Left lung (tissue), 10 donors: Measurements from ENCODE around the gene CTIF. TPM values are rescaled to one million over a fixed set of nuclear protein-coding genes. Genes with fewer than 3 reads are reported as not detected.
A peak's percentile ranks its signal among the peaks of the same experiment; 100 is the strongest.

ENCODE experiments used
- ATAC-seq: fragments of 200-7000 bp; cut with Tn5 transposase; one replicate; pipeline ENCODE4 v1.9.1; 2020; ENCODE audit warnings: moderate library complexity
- DNase-seq, 4 donors: peaks; one replicate each; pipeline ENCODE4 v3.0.0-alpha.2; 2013 to 2020
- H3K27ac ChIP-seq, 2 donors: fragments of 200-600 bp; sonication (generic) in 1 of 2; one replicate each; pipeline versions ENCODE4 v1.5.0 to v1.8.0; 2020 to 2021
- H3K27me3 ChIP-seq, 2 donors: fragments of 200-600 bp; sonication (generic) in 1 of 2; one replicate each; pipeline versions ENCODE4 v1.5.0 to v1.8.0; 2020 to 2021
- H3K36me3 ChIP-seq, 2 donors: fragments of 200-600 bp; sonication (generic) in 1 of 2; one replicate each; pipeline versions ENCODE4 v1.5.0 to v1.8.0; 2020 to 2021
- H3K4me1 ChIP-seq, 2 donors: fragments of 200-600 bp; one replicate each; pipeline ENCODE4 v1.8.0; 2021
- H3K4me3 ChIP-seq, 2 donors: fragments of 200-600 bp; sonication (generic) in 1 of 2; one replicate each; pipeline versions ENCODE4 v1.5.0 to v1.8.0; 2020 to 2021; ENCODE audit warnings: mild to moderate bottlenecking in 1 of 2
- H3K9me3 ChIP-seq, 2 donors: fragments of 200-600 bp; sonication (generic) in 1 of 2; one replicate each; pipeline versions ENCODE4 v1.5.0 to v1.8.0; 2020 to 2021
- intact Hi-C, 2 donors: fragments of 100-400 bp; cut with DNase I; formaldehyde crosslinking; loops; one replicate each; pipeline versions ENCODE4 v1.11.2 to v1.14.2; 2022
- polyA plus RNA-seq, 6 donors: library from polyadenylated mRNA; unstranded; fragments of 120-200 nt; gene quantifications; one replicate each; pipeline ENCODE4 v1.2.1, GENCODE V29; 2013; ENCODE audit not compliant: insufficient read length in 6 of 6
- total RNA-seq, 2 donors: library from RNA; stranded (reverse); fragmentation: NEBNext Ultra II Directional; extraction: Animal tissue kit (Norgen Biotek cat#: 25700); gene quantifications; one replicate each; pipeline ENCODE4 v1.2.1, GENCODE V29; 2021
- TF ChIP-seq, protein P1 (sequence below), 2 donors: fragments of 200-600 bp; sonication (generic) in 1 of 2; IDR thresholded peaks; one replicate each; pipeline versions ENCODE4 v1.5.0 to v1.8.0; 2021; ENCODE audit warnings: antibody characterized with exemption in 2 of 2
- donor health status: DM: no; HTN: yes; CAD: no.
- donor health status: DM: no; HTN: no; CAD: no.

The CTIF gene
- total and polyA plus RNA-seq, 8 donors: 24.9 to 46.1 (median 34.9) TPM

DNA sequence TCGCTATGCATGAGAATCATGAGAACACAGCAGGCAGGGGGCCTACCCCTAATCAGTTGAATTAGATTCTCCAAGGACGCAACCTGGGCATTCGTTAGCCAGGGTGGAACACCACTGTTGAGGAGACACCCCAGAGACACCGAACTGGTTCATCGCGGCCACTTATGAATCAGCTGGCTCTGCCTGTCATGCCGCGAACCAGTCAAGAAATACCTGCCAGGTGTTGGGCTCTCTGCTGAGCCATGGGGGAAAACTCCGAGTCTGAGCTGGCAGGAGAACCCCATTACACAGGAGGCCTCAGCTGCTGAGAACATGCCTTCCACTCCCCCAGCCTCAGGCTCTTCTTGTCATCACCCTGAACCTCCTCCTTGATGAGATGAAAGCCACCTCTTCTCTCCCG lies 227.7 kb downstream of the CTIF start:
- no peaks in the 10 kb centered on the region for H3K27me3 ChIP-seq
- H3K9me3 ChIP-seq: no peaks in the 10 kb centered on the region
- H3K36me3 ChIP-seq: peaks cover 0 to 28% of the 10 kb centered on the region in 2 donors
- no peaks in the 10 kb centered on the region for H3K4me1 ChIP-seq
- H3K4me3 ChIP-seq: no peak overlapping the region
- H3K27ac ChIP-seq: no peak overlapping the region
- DNase-seq (no peak), ATAC-seq (no peak)
- TF ChIP-seq, protein P1, sequence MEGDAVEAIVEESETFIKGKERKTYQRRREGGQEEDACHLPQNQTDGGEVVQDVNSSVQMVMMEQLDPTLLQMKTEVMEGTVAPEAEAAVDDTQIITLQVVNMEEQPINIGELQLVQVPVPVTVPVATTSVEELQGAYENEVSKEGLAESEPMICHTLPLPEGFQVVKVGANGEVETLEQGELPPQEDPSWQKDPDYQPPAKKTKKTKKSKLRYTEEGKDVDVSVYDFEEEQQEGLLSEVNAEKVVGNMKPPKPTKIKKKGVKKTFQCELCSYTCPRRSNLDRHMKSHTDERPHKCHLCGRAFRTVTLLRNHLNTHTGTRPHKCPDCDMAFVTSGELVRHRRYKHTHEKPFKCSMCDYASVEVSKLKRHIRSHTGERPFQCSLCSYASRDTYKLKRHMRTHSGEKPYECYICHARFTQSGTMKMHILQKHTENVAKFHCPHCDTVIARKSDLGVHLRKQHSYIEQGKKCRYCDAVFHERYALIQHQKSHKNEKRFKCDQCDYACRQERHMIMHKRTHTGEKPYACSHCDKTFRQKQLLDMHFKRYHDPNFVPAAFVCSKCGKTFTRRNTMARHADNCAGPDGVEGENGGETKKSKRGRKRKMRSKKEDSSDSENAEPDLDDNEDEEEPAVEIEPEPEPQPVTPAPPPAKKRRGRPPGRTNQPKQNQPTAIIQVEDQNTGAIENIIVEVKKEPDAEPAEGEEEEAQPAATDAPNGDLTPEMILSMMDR (IDR thresholded peaks at IDR 0.05): no peak
- intact Hi-C loops: no loop called here

DNA sequence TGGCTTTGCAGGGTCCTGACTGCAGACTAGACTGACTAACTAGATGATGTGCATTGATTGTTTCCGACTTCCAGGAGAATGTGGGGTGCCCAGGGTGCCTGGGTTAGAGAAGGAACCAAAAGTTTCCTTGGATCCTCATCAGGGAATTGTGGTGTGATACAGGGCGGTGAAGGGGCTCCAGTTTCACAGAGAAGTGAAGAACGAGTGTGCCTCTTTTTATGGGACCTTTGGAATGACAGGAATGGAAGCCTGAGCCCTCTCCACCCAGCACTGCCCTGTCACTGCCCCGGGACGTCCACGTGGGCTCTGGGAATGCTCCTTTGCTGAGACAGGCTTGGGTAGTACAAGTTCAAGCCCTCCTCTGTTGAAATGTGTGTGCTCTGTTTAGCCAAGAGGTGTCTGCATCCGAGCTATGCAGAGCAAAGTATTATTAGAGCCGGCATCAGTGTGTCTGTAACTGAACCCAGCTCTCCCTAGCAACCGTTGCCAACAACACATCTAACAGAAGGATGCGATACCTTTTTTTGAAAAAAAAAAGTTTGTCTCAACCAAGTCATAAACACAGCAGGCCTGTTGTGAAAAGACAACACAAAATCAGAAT lies 228.4 kb downstream of the CTIF start:
- Histone ChIP-seq H3K4me3 (no peak overlapping the region), H3K27ac (no peak overlapping the region), H3K36me3 (peaks cover 0 to 22% of the 10 kb centered on the region in 2 donors), H3K27me3 (no peaks in the 10 kb centered on the region), H3K4me1 (no peaks in the 10 kb centered on the region), H3K9me3 (no peaks in the 10 kb centered on the region)
- TF ChIP-seq, protein P1 (IDR thresholded peaks at IDR 0.05): no peak
- ATAC-seq: no peak
- no peak for DNase-seq
- intact Hi-C loops: no loop called here

DNA sequence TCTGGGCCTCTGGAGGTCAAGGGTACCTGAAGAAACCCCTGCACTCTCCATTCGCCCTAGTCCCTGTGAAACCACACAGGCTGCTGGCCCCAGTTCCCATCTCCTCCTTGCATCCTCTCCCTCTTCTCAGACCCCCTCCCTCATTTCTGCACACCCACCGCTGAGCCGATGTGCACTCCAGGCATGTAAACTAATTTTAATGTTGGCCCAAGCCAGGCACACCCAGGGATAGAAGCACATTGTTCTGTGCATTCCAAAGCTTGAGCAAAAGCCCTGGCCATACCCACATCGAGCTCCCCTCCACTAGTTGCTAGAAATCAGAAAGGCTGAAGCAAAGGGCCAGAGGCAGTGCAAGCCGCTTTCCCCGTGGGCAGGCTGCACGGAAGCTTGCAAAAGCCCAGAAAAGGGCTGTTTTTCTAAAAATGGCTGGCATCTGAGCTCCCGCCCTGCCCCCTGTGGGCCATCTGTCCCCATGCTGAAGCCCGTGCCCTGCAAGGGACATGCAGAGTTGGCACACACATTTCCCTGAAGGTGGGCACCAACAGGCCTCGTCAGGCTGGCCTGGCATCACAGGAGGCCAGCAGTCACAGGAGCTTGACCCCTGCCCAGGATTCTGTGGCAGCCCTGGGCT lies 230.3 kb downstream of the CTIF start:
- H3K36me3 ChIP-seq: peaks cover 0 to 7% of the 10 kb centered on the region in 2 donors

DNA sequence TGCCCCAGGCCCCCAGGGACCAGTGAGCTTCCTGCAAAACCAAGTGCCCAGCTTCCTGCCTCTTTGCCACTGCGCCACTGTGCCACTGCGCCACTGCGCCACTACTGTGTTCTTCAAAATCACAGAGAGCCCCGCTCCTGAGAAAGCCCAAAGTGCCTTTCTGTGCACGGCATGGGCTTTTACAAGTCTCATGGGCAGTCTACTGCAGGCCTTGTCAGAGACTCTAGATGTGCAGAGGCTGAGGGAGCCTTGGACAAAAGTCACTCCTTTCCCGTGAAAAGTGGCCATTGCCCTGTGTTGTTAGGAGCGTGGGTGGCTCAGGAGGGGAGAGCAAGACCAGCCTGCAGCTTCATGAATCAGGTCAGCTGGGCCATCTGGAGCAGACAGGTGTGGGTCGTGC lies 231.4 kb downstream of the CTIF start:
- no peak overlapping the region for H3K4me3 ChIP-seq
- ATAC-seq: no peak
- intact Hi-C loops: no loop called here
- DNase-seq: no peak
- H3K36me3 ChIP-seq: peaks cover 0 to 7% of the 10 kb centered on the region in 2 donors
- TF ChIP-seq, protein P1 (IDR thresholded peaks at IDR 0.05): no peak
- H3K4me1 ChIP-seq: no peaks in the 10 kb centered on the region
- no peaks in the 10 kb centered on the region for H3K9me3 ChIP-seq
- no peak overlapping the region for H3K27ac ChIP-seq
- no peaks in the 10 kb centered on the region for H3K27me3 ChIP-seq

More for the DNA sequence above, 230.3 kb downstream of the CTIF start:
- intact Hi-C loops: no loop called here
- H3K27ac ChIP-seq: no peak overlapping the region
- DNase-seq (no peak), ATAC-seq (no peak)
- H3K27me3 ChIP-seq: no peaks in the 10 kb centered on the region
- TF ChIP-seq, protein P1 (IDR thresholded peaks at IDR 0.05): no peak
- no peak overlapping the region for H3K4me3 ChIP-seq
- H3K4me1 ChIP-seq: no peaks in the 10 kb centered on the region
- H3K9me3 ChIP-seq: no peaks in the 10 kb centered on the region

DNA sequence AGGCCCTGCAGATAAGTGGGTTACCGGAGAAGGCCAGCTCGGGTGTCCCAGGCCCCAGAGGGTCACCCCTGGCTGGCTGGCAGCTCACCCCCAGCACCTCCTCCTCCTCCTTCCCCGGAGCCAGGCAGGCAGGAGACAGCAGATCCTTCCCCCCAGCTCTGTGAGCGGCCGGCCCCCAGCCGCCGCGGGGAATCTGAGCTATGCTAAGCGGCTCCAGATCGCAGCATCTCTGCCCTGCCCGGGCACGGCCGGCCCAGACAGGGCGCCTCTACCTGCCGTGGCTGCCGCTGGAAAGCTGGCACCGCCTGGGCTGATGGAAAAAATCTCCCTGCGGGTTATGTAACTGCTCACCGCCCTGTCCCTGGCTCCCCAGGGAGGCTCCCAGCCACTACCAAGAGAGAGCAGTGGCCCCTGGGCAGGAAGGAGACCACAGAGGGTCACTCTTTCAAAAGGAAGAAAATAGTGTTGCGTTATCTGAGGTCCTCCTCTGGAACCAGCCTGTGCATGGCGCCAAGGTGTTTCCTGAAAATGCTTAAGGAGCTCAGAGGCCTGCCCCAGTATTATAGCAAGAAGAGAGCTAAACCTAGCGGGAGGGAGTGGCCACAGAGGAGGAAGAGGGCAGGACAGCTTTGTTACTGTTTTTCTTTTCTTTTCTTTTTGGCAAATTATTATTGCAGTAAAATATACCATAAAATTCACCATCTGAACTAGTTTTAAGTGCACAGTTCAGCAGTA lies 233.0 kb downstream of the CTIF start:
- peak; percentile 68 for ATAC-seq
- peaks cover 0 to 7% of the 10 kb centered on the region in 2 donors for H3K36me3 ChIP-seq
- peaks cover 0 to 4% of the 10 kb centered on the region in 2 donors for H3K4me1 ChIP-seq
- no peak for DNase-seq
- TF ChIP-seq, protein P1 (IDR thresholded peaks at IDR 0.05): no peak
- no peaks in the 10 kb centered on the region for H3K27me3 ChIP-seq
- H3K4me3 ChIP-seq: no peak overlapping the region
- intact Hi-C loops: no loop called here
- H3K27ac ChIP-seq: no peak overlapping the region
- no peaks in the 10 kb centered on the region for H3K9me3 ChIP-seq
